Ascending aorta (tissue), 2 donors: Measurements from ENCODE around the gene LRRC46. TPM values are rescaled to one million over a fixed set of nuclear protein-coding genes. Genes with fewer than 3 reads are reported as not detected.

Experiments
- DNase-seq, 2 donors: peaks; one replicate each; pipeline ENCODE4 v3.0.0-alpha.2; 2019; ENCODE audit warnings: low spot score in 2 of 2
- H3K27ac ChIP-seq, 2 donors: fragments of 200-600 bp; sonication (generic); one replicate each; pipeline ENCODE4 v1.5.1; 2016 to 2017; ENCODE audit warnings: mild to moderate bottlenecking in 1 of 2
- H3K27me3 ChIP-seq: fragments of 200-600 bp; sonication (generic); one replicate; pipeline ENCODE4 v1.5.1; 2017
- H3K36me3 ChIP-seq, 2 donors: fragments of 200-600 bp; sonication (generic); one replicate each; pipeline ENCODE4 v1.5.1; 2016
- H3K4me1 ChIP-seq, 2 donors: fragments of 200-600 bp; sonication (generic); one replicate each; pipeline ENCODE4 v1.5.1; 2016 to 2017; ENCODE audit warnings: mild to moderate bottlenecking in 1 of 2
- H3K4me3 ChIP-seq, 2 donors: fragments of 200-600 bp; sonication (generic); one replicate each; pipeline ENCODE4 v1.5.1; 2016 to 2017; ENCODE audit warnings: mild to moderate bottlenecking in 1 of 2
- H3K9me3 ChIP-seq, 2 donors: fragments of 200-600 bp; sonication (generic); one replicate each; pipeline ENCODE4 v1.5.1; 2016
- intact Hi-C: fragments of 100-400 bp; cut with DNase I; formaldehyde crosslinking; loops from one replicate; pipeline ENCODE4 v1.15.1; 2023
- total RNA-seq: library from RNA; depleted of rRNA; stranded (reverse); fragments of >200 nt; gene quantifications from one replicate; pipeline ENCODE4 v1.1.0, GENCODE V29; 2016
- TF ChIP-seq, protein P1 (sequence below), 3 experiments: fragments of 200-600 bp in 2 of 3; fragments of 450-650 bp in 1 of 3; sonication (generic) in 2 of 3; IDR thresholded peaks; one replicate each; pipeline ENCODE4 v1.5.1; 2016 to 2019; ENCODE audit warnings: antibody characterized with exemption in 3 of 3, mild to moderate bottlenecking in 1 of 3, moderate library complexity in 1 of 3

Gene LRRC46
- total RNA-seq, 1 donor from 2014 or later, result not detected

DNA sequence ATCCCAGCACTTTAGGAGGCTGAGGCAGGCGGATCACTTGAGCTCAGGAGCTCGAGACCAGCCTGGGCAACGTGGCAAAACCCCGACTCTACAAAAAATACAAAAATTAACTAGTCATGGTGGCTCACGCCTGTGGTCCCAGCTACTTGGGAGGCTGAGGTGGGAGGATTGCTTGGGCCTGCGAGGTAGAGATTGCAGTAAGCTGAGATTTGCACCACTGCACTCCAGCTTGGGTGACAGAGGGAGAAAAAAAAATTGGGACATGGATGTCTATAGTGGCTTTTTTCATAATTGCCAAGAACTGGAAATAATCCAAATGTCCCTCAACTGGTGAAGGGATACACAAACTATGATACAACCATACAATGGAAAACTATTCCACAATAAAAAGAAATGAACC, 38.5 kb upstream of the LRRC46 start:
- intact Hi-C loops, result no loop called here
- H3K27me3 ChIP-seq, result peaks cover 4% of the 10 kb centered on the region

GRCh38 chr17:47797797-47798196, 33.7 kb upstream of the LRRC46 start:
- H3K36me3 ChIP-seq, result no peaks in the 10 kb centered on the region
- H3K4me1 ChIP-seq, result no peaks in the 10 kb centered on the region
- no peak overlapping the region for H3K27ac ChIP-seq
- H3K9me3 ChIP-seq, result no peaks in the 10 kb centered on the region
- intact Hi-C loops, result no loop called here
- no peak for DNase-seq
- no peak overlapping the region for H3K4me3 ChIP-seq
- TF ChIP-seq, protein P1, sequence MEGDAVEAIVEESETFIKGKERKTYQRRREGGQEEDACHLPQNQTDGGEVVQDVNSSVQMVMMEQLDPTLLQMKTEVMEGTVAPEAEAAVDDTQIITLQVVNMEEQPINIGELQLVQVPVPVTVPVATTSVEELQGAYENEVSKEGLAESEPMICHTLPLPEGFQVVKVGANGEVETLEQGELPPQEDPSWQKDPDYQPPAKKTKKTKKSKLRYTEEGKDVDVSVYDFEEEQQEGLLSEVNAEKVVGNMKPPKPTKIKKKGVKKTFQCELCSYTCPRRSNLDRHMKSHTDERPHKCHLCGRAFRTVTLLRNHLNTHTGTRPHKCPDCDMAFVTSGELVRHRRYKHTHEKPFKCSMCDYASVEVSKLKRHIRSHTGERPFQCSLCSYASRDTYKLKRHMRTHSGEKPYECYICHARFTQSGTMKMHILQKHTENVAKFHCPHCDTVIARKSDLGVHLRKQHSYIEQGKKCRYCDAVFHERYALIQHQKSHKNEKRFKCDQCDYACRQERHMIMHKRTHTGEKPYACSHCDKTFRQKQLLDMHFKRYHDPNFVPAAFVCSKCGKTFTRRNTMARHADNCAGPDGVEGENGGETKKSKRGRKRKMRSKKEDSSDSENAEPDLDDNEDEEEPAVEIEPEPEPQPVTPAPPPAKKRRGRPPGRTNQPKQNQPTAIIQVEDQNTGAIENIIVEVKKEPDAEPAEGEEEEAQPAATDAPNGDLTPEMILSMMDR (IDR thresholded peaks at IDR 0.05), result no peak
- no peaks in the 10 kb centered on the region for H3K27me3 ChIP-seq

More for the DNA sequence above, 38.5 kb upstream of the LRRC46 start:
- TF ChIP-seq, protein P1 (IDR thresholded peaks at IDR 0.05), result no peak
- Histone ChIP-seq H3K27ac (no peak overlapping the region), H3K4me1 (peaks cover 4 to 6% of the 10 kb centered on the region in 2 donors), H3K4me3 (no peak overlapping the region), H3K9me3 (no peaks in the 10 kb centered on the region), H3K36me3 (no peaks in the 10 kb centered on the region)
- DNase-seq, result no peak

DNA sequence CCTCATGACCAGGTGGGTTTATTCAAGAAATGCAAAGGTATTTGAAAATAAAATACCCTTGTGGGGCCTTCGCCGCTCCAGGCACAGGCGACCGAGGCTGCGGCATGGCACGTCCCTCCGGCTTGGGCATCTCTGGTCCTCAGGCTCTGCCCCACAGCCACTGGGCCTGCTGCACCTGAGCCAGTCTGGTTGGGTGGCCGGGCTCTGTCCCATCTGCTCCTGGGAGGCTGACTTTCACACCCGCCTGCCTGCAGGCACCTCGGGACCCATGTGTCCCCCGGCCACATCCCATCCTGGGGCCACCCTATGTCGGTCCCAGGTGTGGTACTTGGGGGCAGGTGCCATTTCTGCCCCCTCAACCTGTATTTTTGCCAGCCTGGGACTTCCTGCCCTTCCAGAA, 30.8 kb upstream of the LRRC46 start:
- DNase-seq, result no peak

DNA sequence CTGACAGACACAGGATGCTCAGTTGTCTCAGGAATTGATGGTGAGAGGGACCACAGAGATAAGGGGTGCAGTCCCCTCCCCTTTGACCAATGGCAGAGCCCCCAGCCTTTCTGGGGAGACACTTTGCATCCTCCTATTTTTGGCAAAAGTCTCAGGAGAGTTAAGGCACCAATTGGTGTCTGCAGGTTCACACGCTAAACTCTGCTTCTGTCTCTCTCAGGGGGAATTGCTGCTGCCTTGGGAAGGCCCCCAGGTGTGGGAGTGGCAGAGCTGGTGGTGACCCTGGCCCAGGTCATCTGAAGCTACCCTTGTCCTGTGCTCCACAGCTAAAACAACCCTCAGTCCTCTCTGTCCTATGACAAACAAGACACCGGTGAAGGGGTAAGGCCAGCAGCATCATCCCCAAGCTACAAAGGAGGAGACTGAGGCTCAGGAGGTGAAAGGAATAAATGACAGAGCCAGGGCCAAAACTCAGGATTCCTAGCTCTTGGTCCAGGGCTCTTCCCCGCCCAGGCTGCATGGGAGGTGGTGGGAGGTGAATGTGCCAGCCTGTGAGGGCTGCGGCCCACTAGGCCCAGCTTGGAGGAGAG, 30.2 kb upstream of the LRRC46 start:
- TF ChIP-seq, protein P1 (IDR thresholded peaks at IDR 0.05), result no peak
- Histone ChIP-seq H3K9me3 (no peaks in the 10 kb centered on the region), H3K27me3 (no peaks in the 10 kb centered on the region), H3K36me3 (no peaks in the 10 kb centered on the region), H3K4me3 (no peak overlapping the region), H3K27ac (no peak overlapping the region), H3K4me1 (no peaks in the 10 kb centered on the region)
- intact Hi-C loops, result no loop called here
- no peak for DNase-seq

More for the DNA sequence above, 30.8 kb upstream of the LRRC46 start:
- no peaks in the 10 kb centered on the region for H3K27me3 ChIP-seq
- TF ChIP-seq, protein P1 (IDR thresholded peaks at IDR 0.05), result no peak
- intact Hi-C loops, result no loop called here
- no peak overlapping the region for H3K4me3 ChIP-seq
- no peak overlapping the region for H3K27ac ChIP-seq
- no peaks in the 10 kb centered on the region for H3K4me1 ChIP-seq
- no peaks in the 10 kb centered on the region for H3K36me3 ChIP-seq
- no peaks in the 10 kb centered on the region for H3K9me3 ChIP-seq

GRCh38 chr17:47801906-47802305, 29.6 kb upstream of the LRRC46 start:
- H3K4me1 ChIP-seq, result no peaks in the 10 kb centered on the region
- no peak overlapping the region for H3K4me3 ChIP-seq
- H3K27ac ChIP-seq, result no peak overlapping the region
- H3K27me3 ChIP-seq, result no peaks in the 10 kb centered on the region
- H3K9me3 ChIP-seq, result no peaks in the 10 kb centered on the region
- intact Hi-C loops, result no loop called here
- TF ChIP-seq, protein P1 (IDR thresholded peaks at IDR 0.05), result no peak
- DNase-seq, result no peak
- H3K36me3 ChIP-seq, result peaks cover 0 to 4% of the 10 kb centered on the region in 2 donors
